Dermis microvascular lymphatic vessel endothelial cell (primary cell): Measurements from ENCODE around the gene ZHX3. TPM values are rescaled to one million over a fixed set of nuclear protein-coding genes. Genes with fewer than 3 reads are reported as not detected.
A peak's percentile ranks its signal among the peaks of the same experiment; 100 is the strongest.

Experiments used
- DNase-seq, 2 donors: peaks; one replicate each; pipeline versions ENCODE4 v3.0.0 to v3.0.0-alpha.2; 2010; ENCODE audit warnings: low read depth in 2 of 2
- total RNA-seq: library from RNA; depleted of rRNA; stranded (reverse); fragments of >200 nt; gene quantifications from 2 replicates; pipeline ENCODE4 v1.2.1, GENCODE V29; 2014

The ZHX3 gene
- total RNA-seq, 1 donor from 2014 or later = 6.2 TPM

- no peak for DNase-seq
Measured at GRCh38 chr20:41299899-41300298, 17.6 kb downstream of the ZHX3 start.

DNA sequence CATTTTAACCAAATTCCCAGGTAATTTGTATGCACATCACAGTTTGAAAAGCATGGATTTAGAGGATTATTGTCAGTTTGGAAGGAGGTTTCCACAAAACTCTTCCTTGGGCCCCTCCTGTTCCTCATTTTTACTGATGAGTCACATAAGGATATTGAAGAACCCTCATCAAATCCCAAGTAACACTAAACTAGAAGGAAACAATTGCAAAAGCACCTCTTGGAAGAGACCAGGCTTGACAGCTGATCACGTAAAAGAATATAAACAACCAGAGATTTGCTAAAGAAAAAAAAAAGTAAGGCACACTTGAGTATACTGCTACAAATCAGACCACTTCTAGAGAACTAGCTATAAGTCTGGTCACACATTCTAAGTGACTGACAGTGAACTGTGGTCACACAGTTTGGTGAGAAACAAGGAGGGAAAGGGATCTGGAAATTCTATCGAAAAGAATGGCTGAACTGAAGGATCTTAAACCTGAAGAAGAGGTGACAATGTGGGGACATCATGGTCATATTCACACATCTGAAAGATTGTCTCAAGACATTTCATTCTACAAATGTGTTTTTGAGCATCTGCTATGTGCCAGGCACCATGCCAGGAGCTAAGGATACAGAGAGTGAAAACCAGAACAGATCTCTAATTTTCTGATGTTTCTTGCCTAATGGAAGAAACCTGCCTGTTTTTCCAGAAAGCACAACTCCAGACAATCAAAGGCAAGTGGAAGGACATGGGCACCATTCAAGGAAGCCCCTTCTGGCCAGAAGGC lies 24.1 kb downstream of the ZHX3 start:
- no peak for DNase-seq

DNA sequence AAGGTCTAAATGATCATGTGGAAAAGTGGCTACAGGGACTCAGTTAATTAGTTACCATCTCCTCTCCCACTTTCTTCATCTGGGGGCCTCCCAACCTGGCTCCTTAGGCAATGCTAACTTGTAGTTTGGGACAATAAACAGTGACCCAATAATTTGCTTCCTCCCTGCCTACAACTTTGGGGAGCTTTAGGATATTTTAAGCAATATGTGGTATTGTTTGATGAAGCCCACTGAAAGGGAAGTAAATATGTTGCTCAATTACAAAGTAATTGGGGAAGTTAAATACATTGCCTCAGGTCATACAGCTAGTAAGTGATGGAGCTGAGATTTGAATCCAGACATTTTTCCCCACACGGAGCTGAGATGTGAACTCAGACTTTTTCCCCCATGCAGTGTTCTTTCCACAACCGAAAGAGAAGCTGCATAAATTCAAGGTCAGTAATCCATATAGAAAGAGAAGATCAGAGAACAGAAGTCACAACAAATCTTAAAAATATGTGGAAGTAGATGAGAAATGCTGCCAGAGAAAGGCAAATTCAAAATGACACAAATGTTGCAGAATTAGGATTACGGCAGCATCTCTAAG lies 26.6 kb downstream of the ZHX3 start:
- no peak for DNase-seq

DNA sequence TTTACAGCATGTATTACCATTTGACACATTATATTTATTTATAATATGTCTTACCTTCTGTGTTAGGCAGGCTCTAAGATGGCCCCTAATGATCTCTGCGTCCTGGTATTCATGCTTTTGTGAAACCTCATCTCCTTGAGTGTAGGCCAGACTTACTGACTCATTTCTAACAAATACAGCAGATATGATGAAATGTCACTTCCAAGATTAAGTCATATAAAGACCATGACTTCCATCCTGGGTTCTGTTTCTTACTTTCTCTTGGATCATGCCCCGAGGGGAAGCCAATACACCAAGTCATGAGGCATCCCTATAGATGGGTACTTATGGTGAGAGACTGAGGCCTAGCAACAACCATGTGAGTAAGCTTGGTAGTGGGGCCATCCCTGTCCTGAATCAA lies 30.2 kb downstream of the ZHX3 start:
- no peak for DNase-seq

GRCh38 chr20:41286240-41286851 lies 31.2 kb downstream of the ZHX3 start:
- no peak for DNase-seq

GRCh38 chr20:41279546-41280225 lies 37.8 kb downstream of the ZHX3 start:
- peak; percentile 40 to 52 for DNase-seq

GRCh38 chr20:41278936-41279335 lies 38.6 kb downstream of the ZHX3 start:
- no peak for DNase-seq

GRCh38 chr20:41277049-41277448 lies 40.5 kb downstream of the ZHX3 start:
- DNase-seq = no peak

- no peak for DNase-seq
Measured at GRCh38 chr20:41276317-41276751, 41.2 kb downstream of the ZHX3 start.

DNA sequence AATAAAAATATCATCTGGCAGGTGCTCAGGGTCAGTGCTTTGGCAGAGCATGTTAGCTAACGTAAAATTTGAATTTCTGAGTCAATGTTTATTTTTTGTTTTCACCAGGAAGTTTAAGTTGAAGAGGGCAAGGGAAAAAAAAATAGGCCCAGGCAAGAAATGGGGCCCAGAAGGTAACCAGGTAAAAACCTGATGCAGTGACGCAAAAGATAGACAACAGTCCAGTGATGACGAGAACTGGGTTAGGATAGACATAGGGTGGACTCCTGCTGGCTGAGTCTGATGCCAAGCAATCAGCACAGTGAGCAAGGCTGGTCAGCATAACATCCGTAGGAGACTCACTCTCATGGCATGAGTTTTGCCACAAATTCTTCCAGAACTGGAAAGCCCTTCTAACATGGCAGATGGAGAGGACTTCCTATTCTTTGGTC lies 42.2 kb downstream of the ZHX3 start:
- peak; percentile 25 to 41 for DNase-seq

GRCh38 chr20:41274152-41274551 lies 43.4 kb downstream of the ZHX3 start:
- no peak for DNase-seq

DNA sequence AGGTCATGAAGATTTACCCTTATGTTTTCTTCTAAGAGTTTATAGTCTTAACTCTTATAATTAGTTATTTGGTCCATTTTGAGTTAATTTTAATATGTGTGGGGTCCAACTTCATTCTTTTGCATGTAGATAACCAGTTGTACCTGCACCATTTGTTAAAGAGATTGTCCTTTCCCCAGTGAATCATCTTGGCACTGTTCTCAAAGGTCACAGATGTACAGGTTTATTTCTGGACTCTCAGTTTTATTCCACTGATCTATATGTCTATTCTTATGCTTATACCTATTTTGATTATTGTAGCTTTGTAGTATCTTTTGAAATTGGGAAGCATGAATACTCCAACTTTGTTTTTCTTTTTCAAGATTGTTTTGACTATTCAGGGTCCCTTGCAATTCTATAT lies 44.1 kb downstream of the ZHX3 start:
- no peak for DNase-seq

DNA sequence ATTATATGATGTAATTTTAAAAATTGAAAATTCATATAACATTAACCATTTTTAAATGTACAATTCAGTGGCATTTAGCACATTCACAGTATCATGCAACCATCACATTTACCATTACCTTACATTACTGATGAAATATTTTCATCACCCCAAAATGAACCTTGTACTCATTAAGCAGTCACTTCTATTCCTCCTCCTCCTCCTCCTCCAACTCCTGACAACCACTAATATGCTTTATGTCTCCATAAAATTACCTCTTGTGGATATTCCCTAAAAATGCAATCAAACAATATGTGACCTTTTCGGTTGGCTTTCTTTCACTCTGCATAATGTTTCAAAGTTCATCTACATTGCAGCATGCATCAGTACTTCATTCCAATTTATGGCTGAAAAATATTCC lies 45.2 kb downstream of the ZHX3 start:
- DNase-seq = no peak

DNA sequence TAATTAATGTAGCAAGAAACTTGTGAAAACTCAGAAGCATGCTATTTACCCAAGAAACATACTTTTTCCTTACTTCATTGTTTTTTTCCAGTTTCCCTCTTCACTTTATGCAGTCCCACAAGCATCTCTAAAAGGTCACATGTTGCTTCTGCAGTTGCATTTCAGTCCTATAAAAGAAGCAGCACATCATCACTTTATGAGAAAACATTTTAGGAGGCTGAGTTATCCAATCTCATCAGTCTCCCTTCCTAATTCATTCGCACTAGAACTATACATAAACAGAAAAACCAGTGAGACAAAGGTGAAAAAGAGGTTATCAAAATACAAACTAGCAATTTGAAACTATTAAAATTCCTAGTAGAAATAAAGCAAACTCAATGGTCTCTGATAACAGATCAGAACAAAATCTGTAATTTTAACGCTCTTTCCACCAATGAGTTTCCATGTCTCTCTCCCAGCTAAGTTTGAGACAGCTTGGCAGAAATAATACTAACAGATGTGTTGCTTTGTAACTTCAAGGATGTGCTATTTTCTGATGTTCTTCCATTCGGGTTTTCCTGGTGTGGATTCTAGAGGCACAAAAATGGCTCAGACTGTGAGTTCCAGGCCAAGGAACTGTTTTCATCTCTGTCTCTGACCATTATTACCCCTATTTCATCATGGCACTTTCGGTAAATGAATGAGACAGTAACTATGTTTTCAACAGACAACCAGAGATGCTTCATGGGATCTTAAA lies 48.4 kb downstream of the ZHX3 start:
- DNase-seq = no peak

- no peak for DNase-seq
Measured at GRCh38 chr20:41268402-41268801, 49.1 kb downstream of the ZHX3 start.

DNA sequence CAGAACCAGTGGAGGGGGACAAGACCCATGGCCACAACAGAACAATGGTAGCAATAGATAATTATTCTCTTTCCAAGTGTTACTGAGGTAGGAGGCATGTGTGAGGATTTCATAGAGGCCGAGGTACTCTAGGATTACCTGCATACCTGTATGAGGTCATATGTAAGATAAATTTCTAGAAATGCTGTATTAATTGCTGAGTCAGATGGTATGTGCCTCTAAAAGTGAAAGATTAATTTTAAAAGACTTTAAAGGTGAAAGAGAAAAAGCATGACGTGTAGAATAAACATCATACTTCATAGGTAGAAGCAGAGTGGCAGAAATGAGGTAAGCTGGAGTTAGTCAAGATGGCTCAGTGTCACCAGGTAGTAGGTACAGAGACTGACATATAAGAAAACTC lies 51.6 kb downstream of the ZHX3 start:
- no peak for DNase-seq

- DNase-seq = no peak
Measured at GRCh38 chr20:41264819-41265218, 52.7 kb downstream of the ZHX3 start.

DNA sequence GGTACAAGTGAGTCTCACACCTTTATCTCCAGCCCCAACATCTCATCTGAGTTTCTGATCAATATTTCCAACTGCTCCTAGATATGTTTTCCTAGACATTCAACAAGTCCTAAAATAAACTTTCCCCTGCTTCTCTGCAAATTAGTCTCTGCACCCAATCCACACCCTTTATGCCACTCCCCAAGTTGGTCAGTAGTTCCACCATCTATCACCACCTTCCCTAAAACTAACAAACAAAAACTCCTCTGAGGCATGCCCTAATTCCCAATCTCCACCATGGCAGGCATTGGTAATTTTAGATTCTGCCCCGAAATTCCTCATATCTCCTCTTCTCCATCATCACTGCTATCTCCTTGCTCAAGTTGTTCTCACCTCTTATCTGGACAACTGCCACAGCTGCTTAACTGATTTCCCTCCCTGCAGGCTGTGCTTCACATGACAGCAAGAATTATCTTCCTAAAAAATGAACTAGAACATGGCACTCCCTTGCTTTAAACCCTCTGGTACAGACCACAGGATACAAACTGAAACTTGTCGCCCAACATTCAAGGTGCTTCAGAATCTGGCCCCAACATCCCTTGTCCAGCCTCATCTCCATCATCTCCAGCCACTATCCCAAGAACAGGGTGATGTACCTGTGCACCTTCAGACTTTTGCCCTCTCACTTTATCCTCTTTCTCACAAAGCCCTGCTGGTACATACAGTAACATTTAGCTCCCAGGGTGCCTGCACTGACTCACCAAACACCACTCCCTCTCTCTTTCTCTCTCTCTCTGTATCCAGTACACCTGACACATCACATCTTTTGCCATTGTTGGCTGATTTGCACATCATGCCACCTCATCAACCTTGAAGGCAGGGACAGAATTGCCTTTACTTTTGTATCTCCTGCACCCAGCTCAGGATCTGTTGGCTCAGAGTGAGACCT lies 55.5 kb downstream of the ZHX3 start:
- no peak for DNase-seq

GRCh38 chr20:41261260-41261659 lies 56.3 kb downstream of the ZHX3 start:
- peak in 1 of 2 donors; percentile 21 for DNase-seq

- peak in 1 of 2 donors; percentile 25 for DNase-seq
Measured at GRCh38 chr20:41260734-41261220, 56.8 kb downstream of the ZHX3 start.
